ENCODE results near the gene USP31. TPM values are rescaled to one million over a fixed set of nuclear protein-coding genes. Genes with fewer than 3 reads are reported as not detected.

The USP31 gene
- total and polyA plus RNA-seq, 2 donors (not counting 1 experiment from before 2014, with no cell fraction given) = 1.6 to 6.7 TPM

- no peak overlapping the region for H3K9ac ChIP-seq (ENCODE audit: low read length)
- Mint-ChIP-seq H3K9me3 (ENCODE audit: insufficient read depth) (no peaks in the 10 kb centered on the region), H3K4me1 (no peaks in the 10 kb centered on the region), H3K27ac (no peak overlapping the region), H3K4me3 (no peak overlapping the region), H3K27me3 (no peaks in the 10 kb centered on the region)
- H3K4me3 ChIP-seq (ENCODE audit: control extremely low read depth in 1 of 5, extremely low read depth in 1 of 5, insufficient read depth in 1 of 5, low read depth in 2 of 5, low read length in 4 of 5) = no peak overlapping the region
- H2AFZ ChIP-seq (ENCODE audit: insufficient read depth, low read depth, low read length, poor library complexity, severe bottlenecking) = no peak overlapping the region
- no peaks in the 10 kb centered on the region for H3K36me3 ChIP-seq (replicated peaks in 1 of 2; ENCODE audit: control extremely low read depth in 1 of 2, control insufficient read depth in 1 of 2, extremely low read depth in 1 of 2, insufficient read depth in 2 of 2, low read length in 1 of 2)
- ATAC-seq (ENCODE audit: low read depth) (no peak), DNase-seq (no peak)
- 90% methylated on average over 7 of the region's 7 CpGs for WGBS (ENCODE audit: insufficient coverage)
- TF ChIP-seq EZH2 (IDR thresholded peaks at IDR 0.05; ENCODE audit: borderline replicate concordance, insufficient read depth, low read depth, low read length, poor library complexity, severe bottlenecking) (no peak), CTCF (IDR thresholded peaks at IDR 0.05) (no peak)
- H3K4me1 ChIP-seq (ENCODE audit: control insufficient read depth in 2 of 2, insufficient read depth in 2 of 2, low read length in 2 of 2) = no peaks in the 10 kb centered on the region
- intact Hi-C loops (cut with micrococcal nuclease) = no loop called here
- ChIA-PET CTCF (no interaction called here), POLR2A (no interaction called here)
- H3K79me2 ChIP-seq (ENCODE audit: control insufficient read depth, insufficient read depth, low read length) = no peaks in the 10 kb centered on the region
- no peaks in the 10 kb centered on the region for H3K27me3 ChIP-seq (replicated peaks in 1 of 4; ENCODE audit: control extremely low read depth in 1 of 4, control insufficient read depth in 3 of 4, insufficient read depth in 4 of 4, low read length in 3 of 4)
- H3K9me3 ChIP-seq (ENCODE audit: control extremely low read depth in 1 of 3, control insufficient read depth in 2 of 3, insufficient read depth in 1 of 3, low read length in 2 of 3) = no peaks in the 10 kb centered on the region
- no peak overlapping the region for H3K4me2 ChIP-seq (replicated peaks; ENCODE audit: low read depth, low read length, poor library complexity, severe bottlenecking)
- no peaks in the 10 kb centered on the region for H4K20me1 ChIP-seq (ENCODE audit: control insufficient read depth, insufficient read depth, low read length, poor library complexity, severe bottlenecking)
- H3K27ac ChIP-seq (ENCODE audit: low read length in 2 of 2) = no peak overlapping the region
These were observed 34.9 kb downstream of the USP31 start for GRCh38 chr16:23114131-23114904.

DNA sequence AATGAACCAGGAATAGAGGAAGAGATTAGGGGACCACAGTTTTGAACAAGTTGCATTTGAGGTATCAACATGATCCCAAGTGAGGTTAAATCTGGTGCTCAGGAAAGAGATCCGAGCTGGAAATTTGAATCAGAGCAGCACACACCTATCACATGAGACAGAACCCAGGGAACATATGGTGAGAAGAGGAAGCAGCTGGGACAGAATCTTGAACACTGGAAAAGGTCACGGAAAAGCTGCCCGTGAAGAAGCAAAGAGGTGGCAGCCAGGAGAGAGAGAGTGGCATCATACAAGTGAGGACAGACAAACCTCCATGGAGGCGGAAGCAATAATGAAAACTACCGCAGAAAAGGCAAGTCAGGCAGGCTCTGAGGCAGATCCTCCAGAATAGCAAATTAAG is 36.1 kb downstream of the USP31 start:
- H3K9me3 ChIP-seq (ENCODE audit: control extremely low read depth in 1 of 3, control insufficient read depth in 2 of 3, insufficient read depth in 1 of 3, low read length in 2 of 3) = no peaks in the 10 kb centered on the region
- Mint-ChIP-seq H3K9me3 (ENCODE audit: insufficient read depth) (no peaks in the 10 kb centered on the region), H3K4me3 (no peak overlapping the region), H3K27ac (no peak overlapping the region), H3K4me1 (no peaks in the 10 kb centered on the region), H3K27me3 (no peaks in the 10 kb centered on the region)
- intact Hi-C loops (cut with micrococcal nuclease) = no loop called here
- DNase-seq (no peak), ATAC-seq (ENCODE audit: low read depth) (no peak)
- no peaks in the 10 kb centered on the region for H3K4me1 ChIP-seq (ENCODE audit: control insufficient read depth in 2 of 2, insufficient read depth in 2 of 2, low read length in 2 of 2)
- no peak overlapping the region for H2AFZ ChIP-seq (ENCODE audit: insufficient read depth, low read depth, low read length, poor library complexity, severe bottlenecking)
- WGBS (ENCODE audit: insufficient coverage) = 85% methylated on average over 2 of the region's 5 CpGs
- H3K36me3 ChIP-seq (replicated peaks in 1 of 2; ENCODE audit: control extremely low read depth in 1 of 2, control insufficient read depth in 1 of 2, extremely low read depth in 1 of 2, insufficient read depth in 2 of 2, low read length in 1 of 2) = no peaks in the 10 kb centered on the region
- no peak overlapping the region for H3K27ac ChIP-seq (ENCODE audit: low read length in 2 of 2)
- H3K27me3 ChIP-seq (replicated peaks in 1 of 4; ENCODE audit: control extremely low read depth in 1 of 4, control insufficient read depth in 3 of 4, insufficient read depth in 4 of 4, low read length in 3 of 4) = no peaks in the 10 kb centered on the region
- no peak overlapping the region for H3K4me2 ChIP-seq (replicated peaks; ENCODE audit: low read depth, low read length, poor library complexity, severe bottlenecking)
- H3K9ac ChIP-seq (ENCODE audit: low read length) = no peak overlapping the region
- TF ChIP-seq CTCF (IDR thresholded peaks at IDR 0.05) (no peak), EZH2 (IDR thresholded peaks at IDR 0.05; ENCODE audit: borderline replicate concordance, insufficient read depth, low read depth, low read length, poor library complexity, severe bottlenecking) (no peak)
- no peaks in the 10 kb centered on the region for H3K79me2 ChIP-seq (ENCODE audit: control insufficient read depth, insufficient read depth, low read length)
- no peak overlapping the region for H3K4me3 ChIP-seq (ENCODE audit: control extremely low read depth in 1 of 5, extremely low read depth in 1 of 5, insufficient read depth in 1 of 5, low read depth in 2 of 5, low read length in 4 of 5)
- POLR2A ChIA-PET = interaction anchor here (0.6 kb wide), 1 partner anchor 742 kb away, joined by 3 read pairs; no protein-coding TSS in a partner anchor
- CTCF ChIA-PET = no interaction called here
- no peaks in the 10 kb centered on the region for H4K20me1 ChIP-seq (ENCODE audit: control insufficient read depth, insufficient read depth, low read length, poor library complexity, severe bottlenecking)

Measured in B cell (primary cell).